SJSA1 (cell line): ENCODE results near the gene ALPK3. TPM values are rescaled to one million over a fixed set of nuclear protein-coding genes. Genes with fewer than 3 reads are reported as not detected.

Source experiments
- DNase-seq, 2 experiments: peaks; one replicate each; pipeline ENCODE4 v3.0.0-alpha.2; 2015 to 2020; ENCODE audit warnings: low spot score in 2 of 2, low read depth in 1 of 2
- H3K27ac ChIP-seq: fragments of 250-450 bp; sonication (Bioruptor Pico); 2 replicates; pipeline ENCODE4 v1.5.1; 2020; ENCODE audit warnings: mild to moderate bottlenecking, moderate library complexity
- H3K27me3 ChIP-seq: fragments of 250-450 bp; sonication (Bioruptor Pico); replicated peaks from 2 replicates; pipeline ENCODE4 v1.5.1; 2020; ENCODE audit warnings: mild to moderate bottlenecking, moderate library complexity
- H3K36me3 ChIP-seq: fragments of 250-450 bp; sonication (Bioruptor Pico); 2 replicates; pipeline ENCODE4 v1.5.1; 2020; ENCODE audit warnings: mild to moderate bottlenecking
- H3K4me1 ChIP-seq: fragments of 250-450 bp; sonication (Bioruptor Pico); replicated peaks from 2 replicates; pipeline ENCODE4 v1.6.1; 2021; ENCODE audit warnings: mild to moderate bottlenecking
- H3K4me3 ChIP-seq: fragments of 250-450 bp; sonication (Bioruptor Pico); 2 replicates; pipeline ENCODE4 v1.5.1; 2020; ENCODE audit warnings: mild to moderate bottlenecking
- H3K9me3 ChIP-seq: fragments of 250-450 bp; sonication (Bioruptor Pico); replicated peaks from 2 replicates; pipeline ENCODE4 v1.5.1; 2020; ENCODE audit warnings: mild to moderate bottlenecking
- total RNA-seq: library from RNA; depleted of rRNA; stranded (reverse); fragments of >200 nt; shearing (Covaris generic); gene quantifications from 2 replicates; pipeline ENCODE4 v1.2.3, GENCODE V29; 2014; rRNA removed

Gene ALPK3
- total RNA-seq, 1 experiment from 2014 or later = 0.03 TPM

DNA sequence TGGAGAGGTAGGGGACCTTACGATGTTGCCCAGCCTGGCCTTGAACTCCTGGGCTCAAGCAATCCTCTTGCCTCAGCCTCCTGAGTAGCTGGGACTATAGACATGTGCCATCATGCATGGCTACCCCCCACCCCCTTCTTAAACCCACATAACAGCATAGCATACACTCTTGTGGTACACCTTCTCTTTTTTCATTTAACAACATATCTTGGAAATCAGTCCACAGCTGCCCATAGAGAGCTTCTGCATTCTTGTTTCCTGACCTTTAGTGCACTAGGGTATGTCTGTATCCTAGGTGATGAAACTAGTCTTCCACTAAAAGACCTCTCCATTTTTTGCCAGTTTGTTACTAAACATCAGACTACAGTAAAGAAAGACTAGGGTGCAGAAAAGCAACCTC is 100.3 kb downstream of the ALPK3 start:
- Histone ChIP-seq H3K27me3 (no peaks in the 10 kb centered on the region), H3K4me3 (no peak overlapping the region), H3K36me3 (no peaks in the 10 kb centered on the region), H3K9me3 (no peaks in the 10 kb centered on the region), H3K4me1 (peaks cover 6% of the 10 kb centered on the region), H3K27ac (no peak overlapping the region)
- DNase-seq = no peak

DNA sequence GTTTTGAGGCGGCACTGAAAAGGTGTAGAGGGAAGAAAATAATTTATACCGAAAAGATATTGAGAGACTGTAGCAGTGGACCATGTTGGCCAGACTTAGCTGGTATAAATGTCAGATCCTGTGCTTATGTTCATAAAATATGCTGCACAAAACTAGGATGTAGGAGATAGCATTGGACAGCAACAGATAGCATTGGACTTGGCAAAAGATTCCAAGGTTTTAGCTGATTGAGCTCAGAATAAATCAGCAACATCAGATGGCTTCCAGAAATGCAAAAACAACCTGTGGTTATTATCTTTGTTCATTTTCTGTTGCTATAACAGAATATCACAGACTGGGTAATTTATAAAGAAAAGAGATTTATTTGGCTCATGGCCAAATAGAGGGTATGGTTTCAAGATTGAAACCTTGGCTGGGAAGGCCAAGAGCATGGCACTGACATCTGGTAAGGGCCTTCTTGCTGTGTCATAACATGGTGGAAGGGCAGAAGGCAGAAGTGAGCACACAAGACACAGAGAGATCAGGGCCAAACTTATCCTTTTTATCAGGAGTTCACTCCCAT is 102.0 kb downstream of the ALPK3 start:
- no peaks in the 10 kb centered on the region for H3K27me3 ChIP-seq
- no peak for DNase-seq
- no peak overlapping the region for H3K4me3 ChIP-seq
- H3K27ac ChIP-seq = no peak overlapping the region
- no peaks in the 10 kb centered on the region for H3K36me3 ChIP-seq
- no peaks in the 10 kb centered on the region for H3K9me3 ChIP-seq
- H3K4me1 ChIP-seq = no peaks in the 10 kb centered on the region; the same call in 1 of the 2 replicates

- no peaks in the 10 kb centered on the region for H3K4me1 ChIP-seq
- H3K9me3 ChIP-seq = no peaks in the 10 kb centered on the region
- H3K27me3 ChIP-seq = no peaks in the 10 kb centered on the region
- H3K4me3 ChIP-seq = no peak overlapping the region
- no peak for DNase-seq
- no peaks in the 10 kb centered on the region for H3K36me3 ChIP-seq
- no peak overlapping the region for H3K27ac ChIP-seq
Measured at GRCh38 chr15:84921121-84921520, 104.0 kb downstream of the ALPK3 start.

DNA sequence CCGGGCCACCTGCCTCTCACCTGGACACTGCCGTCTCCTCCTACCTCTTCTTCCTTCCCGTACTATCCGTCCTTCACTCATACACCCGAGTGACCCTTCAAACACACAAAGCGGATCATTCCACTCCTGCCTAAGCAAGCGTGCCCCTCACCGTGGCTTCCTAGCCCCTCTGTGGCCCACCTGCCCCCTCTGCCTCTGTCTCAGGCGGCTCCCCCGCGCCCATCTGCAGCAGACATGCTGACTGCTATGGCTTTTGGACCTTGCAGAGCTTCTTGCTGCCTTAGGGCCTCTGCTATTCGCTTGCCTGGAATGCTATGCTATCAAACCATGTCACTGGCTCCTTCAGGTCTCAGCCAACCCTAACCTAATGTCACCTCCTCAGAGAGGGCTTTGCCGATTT is 105.4 kb downstream of the ALPK3 start:
- Histone ChIP-seq H3K4me1 (no peaks in the 10 kb centered on the region), H3K27me3 (no peaks in the 10 kb centered on the region), H3K9me3 (no peaks in the 10 kb centered on the region), H3K36me3 (no peaks in the 10 kb centered on the region), H3K4me3 (no peak overlapping the region), H3K27ac (no peak overlapping the region)
- no peak for DNase-seq

Other genes with a start within 250 kb of the ALPK3 start
- 8.1 and 10.1 TPM in 2 replicates for gene ZSCAN2, start 216.3 kb upstream of the ALPK3 start, total RNA-seq
- 16.2 and 22.8 TPM in 2 replicates for gene WDR73, start 163.1 kb upstream of the ALPK3 start, total RNA-seq
- 1.7 TPM in 1 of 2 replicates, not detected in the other for gene NMB, start 159.2 kb upstream of the ALPK3 start, total RNA-seq
- gene SEC11A, start 101.2 kb upstream of the ALPK3 start, total RNA-seq = 265 and 320 TPM in 2 replicates
- gene ZNF592, start 68.8 kb upstream of the ALPK3 start, total RNA-seq = 7.9 and 10.4 TPM in 2 replicates
- not detected in 2 replicates for gene SLC28A1, start 67.3 kb downstream of the ALPK3 start, total RNA-seq
- gene PDE8A, start 164.5 kb downstream of the ALPK3 start, total RNA-seq = 27.4 and 36.6 TPM in 2 replicates